ENCODE data around the gene HIPK3. TPM values are rescaled to one million over a fixed set of nuclear protein-coding genes. Genes with fewer than 3 reads are reported as not detected.

Gene HIPK3
- total RNA-seq, 1 experiment from 2014 or later = 31.1 TPM

- no peak for DNase-seq (ENCODE audit: low spot score)
These were observed 134.0 kb downstream of the HIPK3 start for GRCh38 chr11:33390944-33391892.

- no peak for DNase-seq (ENCODE audit: low spot score)
These were observed 134.7 kb downstream of the HIPK3 start for GRCh38 chr11:33391893-33392251.

- no peak for DNase-seq (ENCODE audit: low spot score)
These were observed 137.4 kb downstream of the HIPK3 start for GRCh38 chr11:33394431-33395109.

GRCh38 chr11:33396361-33396760 lies 139.2 kb downstream of the HIPK3 start:
- no peak for DNase-seq (ENCODE audit: low spot score)

GRCh38 chr11:33399421-33399820 lies 142.2 kb downstream of the HIPK3 start:
- no peak for DNase-seq (ENCODE audit: low spot score)

- no peak for DNase-seq (ENCODE audit: low spot score)
These were observed 144.9 kb downstream of the HIPK3 start for GRCh38 chr11:33402066-33402465.

- no peak for DNase-seq (ENCODE audit: low spot score)
These were observed 146.2 kb downstream of the HIPK3 start for GRCh38 chr11:33403344-33403743.

- no peak for DNase-seq (ENCODE audit: low spot score)
These were observed 148.8 kb downstream of the HIPK3 start for GRCh38 chr11:33405834-33406602.

Other genes with a start within 250 kb of the HIPK3 start
- 3.3 and 4.8 TPM in 2 replicates for gene DEPDC7, start 241.5 kb upstream of the HIPK3 start, total RNA-seq (2014; rRNA removed; shearing (Covaris generic))
- gene TCP11L1, start 217.8 kb upstream of the HIPK3 start, total RNA-seq (2014; rRNA removed; shearing (Covaris generic)) = 5.2 and 6.6 TPM in 2 replicates
- gene CSTF3, start 95.9 kb upstream of the HIPK3 start, total RNA-seq (2014; rRNA removed; shearing (Covaris generic)) = 19.1 and 28.6 TPM in 2 replicates
- gene KIAA1549L, start 118.7 kb downstream of the HIPK3 start, total RNA-seq (2014; rRNA removed; shearing (Covaris generic)) = 0.03 TPM in 1 of 2 replicates, not detected in the other

Measured in HT-29 (cell line).